GM18526 (cell line): ENCODE results near the gene HEATR9.

Experiments used
- POLR2A ChIP-seq: IDR thresholded peaks from 3 replicates; pipeline ENCODE4 v1.6.1; 2011; ENCODE audit not compliant: insufficient read length; ENCODE audit errors: extremely low read depth

The HEATR9 gene

GRCh38 chr17:35878361-35878760 lies 9.7 kb upstream of the HEATR9 start:
- no peak for TF ChIP-seq POLR2A

- no peak for TF ChIP-seq POLR2A
Measured at GRCh38 chr17:35877345-35878029, 8.8 kb upstream of the HEATR9 start.

GRCh38 chr17:35876534-35876933 lies 7.8 kb upstream of the HEATR9 start:
- no peak for TF ChIP-seq POLR2A

- no peak for TF ChIP-seq POLR2A
Measured at GRCh38 chr17:35875800-35876139, 7.1 kb upstream of the HEATR9 start.

GRCh38 chr17:35875072-35875799 lies 6.5 kb upstream of the HEATR9 start:
- TF ChIP-seq POLR2A, result no peak

GRCh38 chr17:35872196-35872980 lies 3.7 kb upstream of the HEATR9 start:
- no peak for TF ChIP-seq POLR2A

GRCh38 chr17:35870906-35871819 lies 2.5 kb upstream of the HEATR9 start:
- no peak for TF ChIP-seq POLR2A

- TF ChIP-seq POLR2A, result no peak
Measured at GRCh38 chr17:35867574-35867973, 1.1 kb downstream of the HEATR9 start.

- TF ChIP-seq POLR2A, result no peak
Measured at GRCh38 chr17:35866341-35866950, 2.2 kb downstream of the HEATR9 start.

- no peak for TF ChIP-seq POLR2A
Measured at GRCh38 chr17:35865412-35866340, 3.0 kb downstream of the HEATR9 start.

- no peak for TF ChIP-seq POLR2A
Measured at GRCh38 chr17:35864853-35865252, 3.8 kb downstream of the HEATR9 start.

GRCh38 chr17:35856603-35857002 lies 12.1 kb downstream of the HEATR9 start:
- TF ChIP-seq POLR2A, result no peak

GRCh38 chr17:35855965-35856364 lies 12.7 kb downstream of the HEATR9 start:
- TF ChIP-seq POLR2A, result no peak
